Endometrium (tissue), 2 donors: ENCODE data around the gene AGAP2.
"Not testable (repeated sequence)": the region's sequence is repeated elsewhere in the genome, so short reads cannot be mapped to it uniquely, and the experiment has no call there.

Source experiments
- FAIRE-seq: peaks from 2 replicates; lab custom pipeline; 2012; peaks lifted over from hg19 to GRCh38; lab: Jason Lieb, UNC
- donor health status: control.
- donor health status: control.

Gene AGAP2

DNA sequence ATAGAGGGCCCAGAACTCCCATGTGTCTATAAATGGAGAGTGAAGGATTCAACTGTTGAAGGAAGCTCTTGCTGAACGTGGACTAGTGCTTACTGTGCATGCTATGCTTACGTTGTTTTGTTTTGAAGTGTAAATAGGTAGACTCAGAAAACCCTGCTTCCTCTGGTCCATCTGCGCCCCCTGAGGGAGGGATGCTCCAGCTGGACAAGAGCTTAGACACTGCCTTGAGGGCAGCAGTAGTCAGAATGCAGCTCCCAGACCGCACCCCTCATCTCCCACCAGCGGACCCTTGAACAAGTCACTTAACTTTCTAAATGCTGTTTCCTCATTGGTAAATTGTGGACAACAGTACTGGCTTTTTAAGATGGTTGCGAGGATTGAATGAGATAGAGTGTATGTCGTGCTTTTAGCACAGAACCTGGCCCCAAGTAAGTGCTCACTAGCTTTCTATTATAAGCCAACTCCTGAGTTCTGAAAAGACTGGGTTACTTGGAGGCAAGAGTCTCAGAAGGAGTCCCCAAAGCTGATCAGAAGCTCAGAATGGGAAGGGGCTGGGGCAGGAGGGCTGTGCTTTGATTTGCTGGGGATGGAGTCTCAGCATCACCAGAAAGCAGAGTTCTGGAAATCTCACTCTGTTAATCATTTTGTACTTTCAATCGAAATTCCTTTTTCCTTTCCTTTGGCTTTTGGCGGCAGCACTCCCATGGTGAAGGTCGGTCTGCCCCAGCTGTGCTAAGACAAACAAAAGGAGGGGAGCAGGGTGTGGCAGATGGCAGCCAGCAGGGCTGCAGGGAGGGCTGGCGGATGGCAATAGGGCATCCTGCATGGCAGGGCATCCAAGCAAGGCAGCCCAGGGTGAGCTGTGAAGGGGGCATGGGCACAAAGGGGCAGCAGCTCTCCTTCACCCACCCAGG is 15.6 kb downstream of the AGAP2 start:
- no peak for FAIRE-seq

DNA sequence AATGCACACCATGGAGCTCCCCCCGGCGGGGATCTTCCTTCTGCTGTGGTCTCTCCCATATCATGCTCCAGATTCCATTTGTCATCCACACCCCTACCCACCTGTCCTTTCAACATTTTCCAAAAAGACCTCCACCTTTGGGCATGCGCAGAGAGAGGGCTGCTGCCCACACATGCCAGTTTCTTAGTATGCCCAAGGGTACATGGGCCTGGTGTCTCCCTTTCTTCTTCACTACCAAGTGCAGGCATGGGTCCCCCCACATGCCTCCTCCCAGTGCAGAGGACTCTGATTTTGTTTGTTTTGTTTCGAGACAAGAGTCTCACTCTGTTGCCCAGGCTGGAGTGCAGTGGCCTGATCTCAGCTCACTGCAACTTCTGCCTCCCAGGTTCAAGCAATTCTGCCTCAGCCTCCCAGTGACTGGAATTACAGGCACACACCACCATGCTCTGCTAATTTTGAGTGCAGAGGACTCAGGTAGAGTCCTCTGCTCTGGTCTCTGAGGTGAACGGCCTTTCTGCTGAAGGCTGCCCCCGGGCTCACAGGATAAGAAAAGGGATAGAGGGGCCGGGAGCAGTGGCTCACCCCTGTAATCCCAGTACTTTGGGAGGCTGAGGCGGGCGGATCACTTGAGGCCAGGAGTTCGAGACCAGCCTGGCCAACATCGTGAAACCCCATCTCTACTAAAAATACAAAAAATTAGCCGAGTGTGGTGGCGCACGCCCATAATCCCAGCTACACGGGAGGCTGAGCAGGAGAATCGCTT is 16.5 kb downstream of the AGAP2 start:
- FAIRE-seq, result not testable (repeated sequence)

DNA sequence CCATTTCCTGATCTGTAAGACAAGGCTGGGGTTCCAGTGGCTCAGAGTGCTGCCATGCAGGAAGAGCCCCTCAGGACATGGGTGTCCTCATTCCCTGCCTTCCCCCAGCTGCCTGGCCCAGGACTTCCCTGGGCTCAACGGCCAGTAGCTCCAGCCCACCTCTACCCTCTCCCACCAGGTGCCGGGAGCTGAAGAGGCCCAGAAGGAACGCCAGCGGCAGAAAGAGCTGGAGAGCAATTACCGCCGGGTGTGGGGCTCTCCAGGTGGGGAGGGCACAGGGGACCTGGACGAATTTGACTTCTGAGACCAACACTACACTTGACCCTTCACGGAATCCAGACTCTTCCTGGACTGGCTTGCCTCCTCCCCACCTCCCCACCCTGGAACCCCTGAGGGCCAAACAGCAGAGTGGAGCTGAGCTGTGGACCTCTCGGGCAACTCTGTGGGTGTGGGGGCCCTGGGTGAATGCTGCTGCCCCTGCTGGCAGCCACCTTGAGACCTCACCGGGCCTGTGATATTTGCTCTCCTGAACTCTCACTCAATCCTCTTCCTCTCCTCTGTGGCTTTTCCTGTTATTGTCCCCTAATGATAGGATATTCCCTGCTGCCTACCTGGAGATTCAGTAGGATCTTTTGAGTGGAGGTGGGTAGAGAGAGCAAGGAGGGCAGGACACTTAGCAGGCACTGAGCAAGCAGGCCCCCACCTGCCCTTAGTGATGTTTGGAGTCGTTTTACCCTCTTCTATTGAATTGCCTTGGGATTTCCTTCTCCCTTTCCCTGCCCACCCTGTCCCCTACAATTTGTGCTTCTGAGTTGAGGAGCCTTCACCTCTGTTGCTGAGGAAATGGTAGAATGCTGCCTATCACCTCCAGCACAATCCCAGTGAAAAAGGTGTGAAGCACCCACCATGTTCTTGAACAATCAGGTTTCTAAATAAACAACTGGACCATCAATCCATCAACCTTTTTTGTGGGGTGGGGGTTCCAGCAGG is 17.6 kb downstream of the AGAP2 start:
- FAIRE-seq, result no peak

DNA sequence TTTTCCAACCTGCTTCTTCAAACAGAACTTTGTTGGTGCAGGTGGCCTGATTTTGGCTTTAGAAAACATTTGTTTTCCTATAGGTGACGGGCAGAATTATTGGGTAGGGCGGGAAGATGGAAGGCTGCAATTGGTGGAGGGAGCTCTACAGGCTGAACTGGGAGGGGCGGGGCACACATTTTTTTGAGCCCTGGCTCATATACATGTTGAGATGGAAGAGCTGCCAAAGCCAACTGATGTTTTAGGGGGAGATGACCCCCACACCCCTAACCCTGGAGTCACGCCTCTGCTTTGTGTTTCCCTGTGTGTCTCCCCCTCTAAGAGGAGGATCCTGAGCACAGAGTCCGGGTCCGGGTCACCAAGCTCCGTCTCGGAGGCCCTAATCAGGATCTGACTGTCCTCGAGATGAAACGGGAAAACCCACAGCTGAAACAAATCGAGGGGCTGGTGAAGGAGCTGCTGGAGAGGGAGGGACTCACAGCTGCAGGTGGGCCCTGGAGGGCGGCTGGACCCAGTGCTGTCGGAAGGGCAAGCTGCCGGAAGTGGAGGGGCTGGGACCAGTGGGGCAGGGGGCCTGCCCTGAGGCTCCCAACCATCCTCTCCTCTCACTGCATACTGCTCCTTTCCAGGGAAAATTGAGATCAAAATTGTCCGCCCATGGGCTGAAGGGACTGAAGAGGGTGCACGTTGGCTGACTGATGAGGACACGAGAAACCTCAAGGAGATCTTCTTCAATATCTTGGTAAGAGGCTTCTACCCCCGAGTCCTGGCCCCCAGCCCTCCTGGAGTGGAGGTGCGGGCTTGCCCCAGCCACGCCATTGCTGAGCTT is 18.6 kb downstream of the AGAP2 start:
- no peak for FAIRE-seq

DNA sequence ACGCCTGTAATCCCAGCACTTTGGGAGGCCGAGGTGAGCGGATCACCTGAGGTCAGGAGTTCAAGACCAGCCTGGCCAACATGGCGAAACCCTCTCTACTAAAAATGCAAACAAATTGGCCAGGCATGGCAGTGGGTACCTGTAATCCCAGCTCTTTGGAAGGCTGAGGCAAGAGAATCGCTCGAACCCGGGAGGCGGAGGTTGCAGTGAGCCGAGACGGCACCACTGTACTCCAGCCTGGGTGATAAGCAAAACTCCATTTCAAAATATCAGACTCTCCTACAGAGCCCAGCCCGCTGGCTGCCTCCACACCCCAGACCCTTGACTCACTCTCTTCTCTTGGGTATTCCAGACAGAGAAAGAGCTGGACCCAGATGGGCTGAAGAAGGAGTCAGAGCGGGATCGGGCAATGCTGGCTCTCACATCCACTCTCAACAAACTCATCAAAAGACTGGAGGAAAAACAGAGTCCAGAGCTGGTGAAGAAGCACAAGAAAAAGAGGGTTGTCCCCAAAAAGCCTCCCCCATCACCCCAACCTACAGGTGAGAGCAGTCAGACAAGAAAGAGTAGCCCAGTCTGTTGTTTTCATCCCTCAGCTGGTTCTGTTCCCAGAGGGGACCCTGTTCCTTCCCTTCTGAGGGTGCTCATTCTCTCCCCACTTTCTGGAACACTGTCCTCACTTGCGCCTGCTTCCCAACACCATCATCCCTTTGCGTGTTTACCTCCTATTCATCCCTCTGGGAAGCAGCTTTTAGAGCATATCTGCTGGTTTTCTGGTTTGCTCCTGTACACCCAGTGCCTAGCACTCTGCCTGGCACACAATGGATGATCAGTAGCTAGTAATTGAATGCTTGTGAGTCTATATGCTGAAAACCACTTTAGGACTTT is 19.7 kb downstream of the AGAP2 start:
- FAIRE-seq, result no peak

DNA sequence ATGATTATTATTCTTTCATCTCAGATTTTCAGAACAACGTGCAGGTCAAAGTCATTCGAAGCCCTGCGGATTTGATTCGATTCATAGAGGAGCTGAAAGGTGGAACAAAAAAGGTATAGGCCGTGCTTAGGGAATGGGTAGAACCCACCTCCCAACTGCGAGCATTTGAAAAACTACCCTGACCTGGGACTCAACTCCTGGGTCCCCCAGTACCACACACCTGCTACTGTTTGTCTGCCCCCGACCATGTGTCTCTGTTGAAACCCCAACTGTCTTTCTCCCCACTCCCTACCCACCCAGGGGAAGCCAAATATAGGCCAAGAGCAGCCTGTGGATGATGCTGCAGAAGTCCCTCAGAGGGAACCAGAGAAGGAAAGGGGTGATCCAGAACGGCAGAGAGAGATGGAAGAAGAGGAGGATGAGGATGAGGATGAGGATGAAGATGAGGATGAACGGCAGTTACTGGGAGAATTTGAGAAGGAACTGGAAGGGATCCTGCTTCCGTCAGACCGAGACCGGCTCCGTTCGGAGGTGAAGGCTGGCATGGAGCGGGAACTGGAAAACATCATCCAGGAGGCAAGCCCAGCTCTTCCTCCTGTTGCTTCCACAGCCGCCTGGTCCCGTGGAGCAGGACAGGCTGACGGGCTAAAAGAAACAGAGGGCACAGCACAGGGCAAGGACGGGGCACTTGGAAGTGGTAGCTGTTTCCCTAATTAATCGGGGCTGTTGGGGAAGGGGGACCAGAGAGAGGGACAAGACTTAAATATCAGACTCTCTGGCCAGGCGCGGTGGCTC is 20.5 kb downstream of the AGAP2 start:
- FAIRE-seq, result no peak

DNA sequence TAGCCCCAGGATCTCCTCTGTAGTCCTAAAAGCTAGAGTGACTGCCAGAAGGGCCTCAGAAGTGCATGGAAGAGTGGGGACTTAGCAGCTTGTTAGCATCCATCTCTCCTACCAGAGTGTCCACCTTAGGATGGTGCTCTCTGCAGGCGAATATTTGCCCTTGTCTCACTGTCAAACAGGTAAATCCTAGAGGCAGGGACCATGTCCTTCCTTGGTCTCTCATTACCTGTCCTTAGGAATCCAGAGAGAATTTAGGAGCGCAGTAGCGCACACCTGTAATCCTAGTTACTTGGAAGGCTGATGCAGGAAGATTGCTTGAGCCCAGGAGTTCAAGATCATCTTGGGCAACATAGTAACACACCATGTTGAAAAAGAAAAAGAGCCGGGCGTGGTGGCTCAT is 21.4 kb downstream of the AGAP2 start:
- no peak for FAIRE-seq

DNA sequence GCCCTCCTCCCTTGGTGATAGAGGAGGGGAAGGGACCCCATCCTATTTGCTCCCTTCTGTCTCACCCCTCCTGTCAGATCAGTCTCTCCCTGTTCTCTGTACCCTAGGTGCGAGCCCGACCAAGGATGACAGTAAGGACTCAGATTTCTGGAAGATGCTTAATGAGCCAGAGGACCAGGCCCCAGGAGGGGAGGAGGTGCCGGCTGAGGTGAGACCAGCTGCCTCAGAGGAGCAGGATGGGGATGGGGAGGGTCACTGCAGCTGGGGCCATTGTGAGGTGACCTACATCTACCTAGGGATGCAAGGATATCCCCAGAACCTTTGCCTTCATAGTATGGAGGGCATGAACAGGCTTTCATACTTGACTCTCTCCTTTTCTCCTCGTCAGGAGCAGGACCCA is 22.2 kb downstream of the AGAP2 start:
- FAIRE-seq, result no peak

DNA sequence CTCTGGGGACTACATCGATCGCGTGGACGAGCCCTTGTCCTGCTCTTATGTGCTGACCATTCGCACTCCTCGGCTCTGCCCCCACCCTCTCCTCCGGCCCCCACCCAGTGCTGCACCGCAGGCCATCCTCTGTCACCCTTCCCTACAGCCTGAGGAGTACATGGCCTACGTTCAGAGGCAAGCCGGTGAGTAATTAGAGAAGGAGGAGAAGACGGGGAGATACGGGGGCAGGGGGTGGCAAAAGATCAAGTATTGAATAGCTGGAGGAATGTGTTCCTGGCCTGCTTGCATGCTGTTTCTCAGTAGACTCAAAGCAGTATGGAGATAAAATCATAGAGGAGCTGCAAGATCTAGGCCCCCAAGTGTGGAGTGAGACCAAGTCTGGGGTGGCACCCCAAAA is 22.8 kb downstream of the AGAP2 start:
- no peak for FAIRE-seq

DNA sequence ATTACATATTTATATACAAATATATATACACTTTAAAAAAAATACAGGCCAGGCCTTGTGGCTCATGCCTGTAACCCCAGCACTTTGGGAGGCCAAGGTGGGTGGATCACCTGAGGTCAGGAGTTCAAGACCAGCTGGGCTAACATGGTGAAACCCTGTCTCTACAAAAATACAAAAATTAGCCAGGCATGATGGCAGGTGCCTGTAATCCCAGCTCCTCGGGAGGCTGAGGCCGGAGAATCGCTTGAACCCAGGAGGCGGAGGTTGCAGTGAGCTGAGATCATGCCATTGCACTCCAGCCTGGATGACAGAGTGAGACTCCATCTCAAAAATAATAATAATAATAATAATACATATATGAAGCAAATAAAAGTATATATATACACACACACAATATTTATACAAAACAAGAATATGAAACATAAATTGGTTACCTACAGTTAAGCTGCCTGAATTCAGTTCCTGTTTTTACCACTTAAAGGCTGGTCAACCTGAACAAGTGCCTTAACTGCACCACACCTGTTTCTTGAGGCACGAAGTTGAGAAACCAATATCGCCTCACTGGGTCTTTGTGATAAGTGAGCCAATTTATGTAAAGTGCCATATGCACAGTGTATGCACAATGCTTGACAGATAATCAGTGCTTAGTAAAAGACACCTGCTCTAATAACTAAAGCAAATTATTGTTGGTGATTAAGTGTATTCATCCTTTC is 23.4 kb downstream of the AGAP2 start:
- FAIRE-seq, result not testable (repeated sequence)

DNA sequence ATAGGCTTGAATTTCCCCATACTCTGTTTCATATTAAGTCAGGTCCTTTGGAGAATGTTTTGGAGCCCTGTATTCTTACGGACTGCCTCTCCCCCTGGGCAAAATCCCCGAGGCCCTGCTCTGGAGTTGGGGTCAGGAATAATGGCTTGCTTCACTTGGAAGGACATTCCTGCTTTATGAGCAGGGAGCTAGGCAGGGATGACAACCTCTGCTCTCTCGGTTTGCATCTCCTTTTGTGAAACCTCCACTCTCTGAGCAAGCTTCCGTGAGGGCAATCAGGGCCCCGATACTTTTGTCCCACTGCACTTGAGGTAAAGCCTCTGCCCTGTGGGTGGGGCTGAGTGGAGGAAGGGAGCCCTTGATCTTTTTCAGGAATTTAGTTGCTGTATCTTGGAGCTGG is 25.3 kb downstream of the AGAP2 start:
- no peak for FAIRE-seq

DNA sequence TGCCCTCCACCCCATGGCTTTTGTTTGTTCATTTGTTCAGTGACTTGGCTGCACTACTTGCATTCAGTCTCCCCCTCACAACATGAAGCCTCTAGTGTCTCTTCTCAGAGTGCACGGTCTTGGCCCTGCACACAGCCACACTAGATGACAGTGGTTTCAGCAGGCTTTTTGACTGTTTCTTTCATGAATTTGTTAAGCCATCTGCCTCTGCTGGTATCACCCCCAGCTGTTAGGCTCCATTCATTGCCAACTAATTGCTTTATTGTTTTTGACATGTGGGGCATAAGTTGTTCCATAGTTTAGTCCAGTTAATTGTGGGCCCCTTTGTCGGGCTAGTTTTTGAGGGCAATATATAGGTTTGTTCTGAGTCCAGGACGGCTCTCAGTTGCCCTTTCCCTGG is 25.8 kb downstream of the AGAP2 start:
- no peak for FAIRE-seq

DNA sequence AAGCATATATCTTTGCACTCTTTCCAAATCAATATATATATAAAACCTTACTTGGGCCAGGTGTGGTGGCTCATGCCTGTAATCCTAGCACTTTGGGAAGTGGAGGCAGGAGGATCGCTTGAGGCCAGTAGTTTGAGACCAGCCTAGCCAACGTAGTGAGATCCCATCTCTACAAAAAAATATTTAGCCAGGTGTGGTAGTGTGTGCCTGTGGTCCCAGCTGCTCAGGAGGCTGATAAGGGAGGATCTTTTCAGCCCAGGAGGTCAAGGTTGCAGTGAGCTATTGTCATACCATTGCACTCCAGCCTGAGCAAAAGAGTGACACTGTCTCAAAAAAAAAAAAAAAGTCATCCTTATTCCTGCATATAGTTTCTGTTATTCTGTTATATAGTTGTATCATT is 30.2 kb downstream of the AGAP2 start:
- no peak for FAIRE-seq

DNA sequence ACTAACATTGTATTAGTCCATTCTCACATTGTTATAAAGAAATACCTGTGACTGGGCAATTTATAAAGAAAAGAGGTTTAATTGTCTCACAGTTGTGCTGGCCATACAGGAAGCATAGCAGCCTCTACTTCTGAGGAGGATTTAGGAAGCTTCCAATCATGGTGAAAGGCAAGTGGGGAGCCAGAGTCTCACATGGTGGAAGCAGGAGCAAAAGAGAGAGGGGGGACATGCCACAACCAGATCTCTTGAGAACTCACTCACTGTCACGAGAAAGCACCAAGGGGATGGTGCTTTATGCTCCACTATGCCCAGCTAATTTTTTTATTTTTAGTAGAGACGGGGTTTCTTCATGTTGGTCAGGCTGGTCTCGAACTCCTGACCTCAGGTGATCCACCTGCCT is 31.3 kb downstream of the AGAP2 start:
- FAIRE-seq, result no peak

DNA sequence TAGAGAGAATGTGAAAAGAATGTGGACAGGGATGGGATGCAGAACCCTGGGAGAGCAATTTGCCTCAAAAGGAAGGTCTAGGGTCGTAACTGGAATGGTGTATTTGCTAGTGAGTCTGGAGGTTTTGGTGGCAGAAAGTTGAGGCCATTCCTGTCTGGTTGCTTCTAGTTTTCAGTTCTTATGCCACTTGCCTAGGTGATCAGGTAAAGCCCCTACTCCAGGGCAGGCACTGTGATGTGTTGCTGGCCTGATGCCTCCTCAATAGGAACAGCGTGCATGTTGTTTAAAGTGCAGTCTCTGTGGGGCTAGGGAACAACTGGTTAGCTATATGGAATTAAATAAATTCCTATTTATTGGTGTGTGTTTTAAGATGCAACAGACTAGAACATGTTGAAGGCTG is 38.2 kb downstream of the AGAP2 start:
- FAIRE-seq, result no peak

DNA sequence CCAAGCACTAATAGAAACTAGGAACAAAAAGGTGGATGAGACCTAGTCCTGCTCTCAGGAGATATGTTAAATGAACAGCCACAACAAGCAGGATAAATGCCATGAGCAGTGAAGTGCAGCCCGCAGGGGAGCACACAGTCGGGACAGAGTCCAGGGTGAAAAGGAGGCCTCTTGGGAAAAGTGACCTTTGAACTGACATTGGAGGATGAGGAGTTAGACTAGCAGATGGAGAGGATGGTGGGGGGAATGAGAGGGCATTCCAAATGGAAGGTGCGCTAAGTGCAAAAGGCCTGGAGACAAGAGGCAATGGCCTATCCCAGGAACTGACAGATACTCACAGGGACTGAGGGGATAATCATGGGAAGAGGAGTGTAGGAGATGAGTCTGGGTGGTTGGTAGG is 40.1 kb downstream of the AGAP2 start:
- no peak for FAIRE-seq

DNA sequence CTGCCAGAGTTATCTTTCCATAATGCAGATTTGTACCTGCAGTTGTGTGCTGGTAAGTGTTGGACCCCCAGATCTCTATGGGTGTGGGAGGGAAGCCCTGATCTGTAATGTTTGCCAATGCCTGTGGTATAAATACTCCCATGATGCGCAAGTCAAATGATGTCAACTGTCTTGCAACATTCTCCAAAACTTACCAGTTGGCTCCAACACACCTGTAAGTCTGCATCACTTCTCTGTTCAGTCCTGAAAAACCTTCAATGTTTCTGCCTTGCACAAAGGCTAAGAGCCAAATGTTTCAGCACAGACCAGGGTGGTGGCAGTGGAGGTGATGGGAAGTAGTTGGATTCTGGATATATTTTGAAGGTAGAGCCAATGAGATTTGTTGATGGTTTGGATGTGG is 41.5 kb downstream of the AGAP2 start:
- FAIRE-seq, result no peak

DNA sequence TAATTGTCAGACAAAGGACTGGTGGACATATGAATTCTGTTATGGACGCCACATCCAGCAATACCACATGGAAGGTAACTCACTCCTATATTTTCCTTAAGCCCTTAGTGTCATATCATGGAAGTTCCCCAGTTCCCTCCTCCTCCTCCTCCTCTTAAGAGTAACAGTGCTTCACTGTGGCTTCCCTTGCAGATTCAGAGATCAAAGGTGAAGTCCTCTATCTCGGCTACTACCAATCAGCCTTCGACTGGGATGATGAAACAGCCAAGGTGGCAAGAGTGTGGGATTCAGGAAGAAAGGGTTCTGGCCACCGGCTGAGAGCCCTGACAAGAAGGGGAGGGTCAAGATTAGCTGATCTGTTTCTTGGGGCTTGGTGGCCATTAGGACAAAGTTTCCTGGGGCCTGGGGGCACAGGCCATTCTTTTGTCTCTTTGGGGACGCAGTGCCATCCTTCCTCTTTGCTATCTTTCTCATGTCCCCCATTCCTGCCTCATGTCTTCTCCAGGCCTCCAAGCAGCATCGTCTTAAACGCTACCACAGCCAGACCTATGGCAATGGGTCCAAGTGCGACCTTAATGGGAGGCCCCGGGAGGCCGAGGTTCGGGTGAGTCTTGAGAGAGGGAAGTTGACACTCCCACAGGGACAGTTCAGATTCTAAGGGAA is 42.6 kb downstream of the AGAP2 start:
- no peak for FAIRE-seq
